GM19324 (cell line): Measurements from ENCODE around the gene KCNT1.

Experiments used
- ATAC-seq: cut with Tn5 transposase; IDR thresholded peaks from one replicate; pipeline ENCODE4 v1.9.1; 2021; ENCODE audit warnings: mild to moderate bottlenecking, moderate library complexity; ENCODE audit not compliant: unreplicated experiment, low FRiP score

The KCNT1 gene

GRCh38 chr9:135719472-135719871 lies 17.5 kb downstream of the KCNT1 start:
- no peak for ATAC-seq

DNA sequence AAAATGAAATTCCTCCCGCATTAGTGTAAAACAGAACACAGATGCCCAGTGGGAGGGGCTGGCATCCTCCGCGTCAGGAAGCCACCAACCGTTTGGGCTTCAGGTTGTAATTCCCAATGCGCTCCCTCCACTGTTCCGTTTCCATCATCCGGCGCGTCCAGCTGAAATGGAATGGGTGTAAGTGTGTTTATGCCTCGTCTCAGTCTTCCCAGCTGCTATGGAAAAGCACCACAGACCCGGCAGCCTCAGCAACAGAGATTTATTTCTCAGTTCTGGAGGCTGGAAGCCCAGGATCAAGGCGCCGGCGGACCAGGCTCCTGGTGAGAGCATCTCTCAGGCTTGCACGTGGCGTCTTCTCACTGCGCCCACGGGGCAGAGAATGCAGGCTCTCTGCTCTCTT lies 20.4 kb downstream of the KCNT1 start:
- no peak for ATAC-seq

- no peak for ATAC-seq
Observed at GRCh38 chr9:135724186-135724787, 22.3 kb downstream of the KCNT1 start.

DNA sequence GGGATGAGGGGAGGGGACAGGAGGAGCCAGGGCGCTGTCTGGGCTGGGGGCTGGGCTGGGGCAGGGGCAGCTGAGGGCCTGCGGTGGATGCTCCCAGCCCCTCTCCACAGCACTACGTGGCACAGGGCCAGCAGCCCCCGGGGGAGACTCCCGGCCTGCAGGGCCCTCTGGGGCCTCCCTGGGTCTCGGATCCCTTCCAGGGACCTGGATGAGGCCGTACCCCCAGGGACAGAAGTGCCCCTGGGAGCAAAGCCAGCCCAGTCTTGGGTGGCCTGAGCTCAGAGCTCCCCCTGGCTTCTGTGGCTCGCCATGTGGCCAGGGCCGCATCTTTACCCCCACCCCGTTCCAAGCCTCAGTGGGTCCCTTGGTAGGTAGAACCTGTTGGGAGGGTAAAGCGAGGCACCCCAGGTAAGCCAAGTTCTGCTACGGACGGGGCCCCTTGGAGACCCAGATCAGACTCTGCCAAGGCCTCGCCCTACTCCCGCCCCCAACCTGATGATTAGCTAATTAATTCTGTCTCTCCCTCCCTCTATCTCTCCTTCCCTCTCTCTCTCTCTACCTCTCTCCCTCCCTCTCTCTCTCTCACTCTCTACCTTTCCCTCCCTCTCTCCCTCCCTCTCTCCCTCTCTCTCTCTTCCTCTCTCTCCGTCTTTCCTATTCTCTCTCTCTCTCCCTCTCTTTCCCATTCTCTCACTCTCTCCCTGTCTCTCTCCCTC lies 24.3 kb downstream of the KCNT1 start:
- no peak for ATAC-seq

DNA sequence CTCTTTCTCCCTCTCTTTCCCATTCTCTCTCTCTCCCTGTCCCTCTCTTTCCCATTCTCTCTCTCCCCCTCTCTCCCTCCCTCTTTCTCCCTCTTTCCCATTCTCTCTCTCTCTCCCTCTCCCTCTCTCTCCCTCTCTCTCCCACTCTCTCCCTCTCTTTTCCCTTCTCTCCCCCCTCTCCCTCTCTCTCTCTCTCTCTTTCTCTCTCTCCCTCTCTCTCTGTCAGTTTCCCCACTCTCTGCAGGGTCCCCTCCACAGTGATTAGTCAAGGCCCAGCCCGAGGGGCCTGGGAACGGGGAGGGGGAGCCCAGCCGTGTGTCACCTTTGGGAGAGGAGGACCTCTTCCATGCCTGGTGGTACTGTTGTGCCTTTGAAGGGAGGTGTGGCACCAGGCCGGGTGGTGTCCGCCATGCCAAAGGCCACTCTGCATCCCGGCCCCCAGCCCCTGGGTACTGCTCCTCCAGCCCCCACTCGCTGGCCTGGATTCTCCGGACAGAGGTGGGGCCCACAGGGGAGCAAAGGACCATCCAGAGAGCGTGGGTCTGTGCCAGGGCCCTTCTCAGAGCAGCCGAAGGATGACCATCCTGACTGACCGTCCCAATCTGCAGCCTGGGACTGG lies 25.4 kb downstream of the KCNT1 start:
- no peak for ATAC-seq

DNA sequence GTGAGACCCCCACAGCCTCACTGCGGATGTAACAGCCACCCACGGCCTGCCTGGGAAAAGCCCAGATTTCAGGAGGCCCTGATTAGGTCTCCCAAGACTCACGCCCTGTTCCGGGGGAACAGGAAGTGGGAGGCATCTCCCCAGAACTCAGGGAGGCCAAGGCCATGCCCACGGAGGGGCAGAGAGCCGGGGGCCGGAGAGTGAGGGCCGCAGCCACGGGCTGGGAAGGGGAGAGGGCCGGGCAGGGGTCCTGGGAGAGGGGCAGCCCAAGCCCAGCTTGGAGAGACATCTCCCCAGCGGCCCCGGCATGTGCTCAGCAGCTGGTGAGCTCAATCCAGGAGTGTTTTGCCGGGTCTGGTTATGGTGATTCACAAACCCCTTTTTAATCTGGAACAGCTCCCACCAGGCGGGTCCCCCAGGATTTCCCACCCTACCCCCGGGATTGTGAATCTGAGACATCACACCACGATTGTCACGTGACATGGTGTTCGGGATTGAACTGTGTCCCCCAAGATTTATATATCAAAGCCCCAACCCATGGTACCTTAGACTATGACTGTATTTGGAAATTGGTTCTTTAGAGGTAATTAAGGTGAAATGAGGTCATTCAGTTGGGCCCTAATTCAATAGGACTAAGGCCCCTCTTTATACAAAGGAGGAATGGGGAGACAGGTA lies 26.6 kb downstream of the KCNT1 start:
- ATAC-seq = no peak

DNA sequence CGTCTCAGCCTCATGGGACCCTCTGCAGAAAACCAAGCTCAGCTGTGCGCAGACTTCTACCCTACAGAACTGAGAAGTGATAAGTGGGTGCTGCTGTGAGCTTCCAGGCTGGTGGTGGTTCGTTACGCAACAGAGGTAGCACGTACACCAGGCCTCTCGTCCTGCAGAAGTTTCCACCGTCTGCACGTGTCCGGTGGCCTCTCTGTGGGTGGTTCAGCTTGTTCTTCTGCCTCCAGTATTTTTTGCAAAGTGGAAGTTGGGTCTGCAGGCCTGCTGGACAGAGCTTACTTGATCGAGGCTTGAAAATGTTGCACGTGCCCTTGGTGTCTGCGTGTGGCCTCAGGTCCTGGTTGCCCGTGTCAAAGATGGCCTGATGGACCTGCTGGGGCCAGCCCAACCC lies 27.5 kb downstream of the KCNT1 start:
- ATAC-seq = no peak

DNA sequence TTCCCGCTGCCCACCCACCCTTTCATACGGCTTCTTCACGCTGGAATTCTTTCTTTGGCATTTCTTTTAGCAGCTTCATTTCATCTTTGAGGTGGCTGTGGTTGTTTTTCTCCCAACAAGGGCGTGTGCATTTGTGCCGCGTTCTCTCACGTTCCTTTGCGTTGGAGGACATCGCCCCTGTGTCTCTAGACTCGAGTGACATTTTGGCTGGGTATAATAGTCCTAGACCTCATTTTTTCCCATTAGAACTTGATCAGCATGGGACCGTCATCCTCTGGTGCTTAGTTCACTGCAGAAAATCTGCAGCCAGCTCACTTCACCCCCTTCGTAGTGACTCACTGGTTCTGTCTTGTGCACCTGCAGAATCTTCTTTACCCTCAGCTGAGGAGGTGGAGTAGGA lies 29.5 kb downstream of the KCNT1 start:
- no peak for ATAC-seq

DNA sequence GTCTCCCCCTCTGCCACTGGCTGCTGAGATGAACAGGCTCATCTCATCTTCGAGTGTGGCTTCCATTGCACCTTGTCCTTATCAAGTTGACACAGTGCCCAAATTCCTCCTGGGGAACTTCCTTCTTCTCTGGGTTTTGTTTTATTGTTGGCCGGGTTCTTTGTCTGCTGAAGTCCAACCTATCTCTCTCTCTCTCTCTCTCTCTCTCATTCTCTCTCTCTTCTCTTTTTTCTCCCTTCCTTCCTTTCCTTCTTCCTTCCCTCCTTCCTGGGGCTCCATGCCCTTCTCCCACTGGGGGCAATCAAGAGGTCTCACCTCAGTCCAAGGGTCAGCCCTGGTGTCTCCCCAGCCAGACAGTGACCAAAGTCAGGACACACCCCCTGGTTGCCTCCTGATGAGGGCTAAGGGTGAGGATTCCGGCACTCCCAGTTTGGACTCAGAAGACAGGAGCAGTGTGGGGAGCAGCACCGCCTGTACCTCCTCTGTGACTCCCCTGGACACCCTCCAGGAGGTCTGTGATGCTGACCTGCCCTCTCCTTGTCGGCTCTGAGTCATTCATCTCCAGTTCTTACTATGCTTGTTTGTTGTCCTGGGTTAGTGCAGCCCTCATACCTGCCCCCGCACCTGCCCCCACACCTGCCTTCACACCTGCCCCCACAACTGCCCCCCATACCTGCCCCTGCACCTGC lies 30.7 kb downstream of the KCNT1 start:
- ATAC-seq = no peak

DNA sequence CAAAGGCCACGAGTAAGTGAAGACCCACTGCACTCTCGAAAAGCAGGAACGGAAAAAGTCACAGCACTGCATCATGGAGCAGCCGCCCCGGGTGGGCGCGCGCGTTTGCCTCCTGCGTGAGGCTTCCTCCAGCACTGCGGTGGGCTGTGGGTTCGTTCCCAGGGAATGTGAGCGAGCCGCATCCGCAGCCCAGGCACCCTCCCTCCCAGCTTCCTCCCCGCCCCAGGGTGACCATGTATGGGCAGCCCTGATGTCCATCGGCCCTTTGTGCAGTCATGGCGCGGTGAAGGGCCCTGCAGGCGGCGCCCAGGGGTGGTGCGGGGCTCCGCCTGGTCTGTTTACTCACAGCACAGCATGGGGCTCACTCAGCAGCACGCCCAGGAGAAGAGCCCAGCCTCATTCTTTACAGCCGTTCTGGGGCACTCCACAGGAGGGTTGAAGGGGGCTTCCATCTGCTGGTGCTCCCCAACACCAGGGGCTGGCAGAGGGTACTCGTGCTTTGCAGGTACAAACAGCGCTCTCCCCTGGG lies 32.7 kb downstream of the KCNT1 start:
- no peak for ATAC-seq

- ATAC-seq = no peak
Observed at GRCh38 chr9:135736272-135736978, 34.4 kb downstream of the KCNT1 start.

DNA sequence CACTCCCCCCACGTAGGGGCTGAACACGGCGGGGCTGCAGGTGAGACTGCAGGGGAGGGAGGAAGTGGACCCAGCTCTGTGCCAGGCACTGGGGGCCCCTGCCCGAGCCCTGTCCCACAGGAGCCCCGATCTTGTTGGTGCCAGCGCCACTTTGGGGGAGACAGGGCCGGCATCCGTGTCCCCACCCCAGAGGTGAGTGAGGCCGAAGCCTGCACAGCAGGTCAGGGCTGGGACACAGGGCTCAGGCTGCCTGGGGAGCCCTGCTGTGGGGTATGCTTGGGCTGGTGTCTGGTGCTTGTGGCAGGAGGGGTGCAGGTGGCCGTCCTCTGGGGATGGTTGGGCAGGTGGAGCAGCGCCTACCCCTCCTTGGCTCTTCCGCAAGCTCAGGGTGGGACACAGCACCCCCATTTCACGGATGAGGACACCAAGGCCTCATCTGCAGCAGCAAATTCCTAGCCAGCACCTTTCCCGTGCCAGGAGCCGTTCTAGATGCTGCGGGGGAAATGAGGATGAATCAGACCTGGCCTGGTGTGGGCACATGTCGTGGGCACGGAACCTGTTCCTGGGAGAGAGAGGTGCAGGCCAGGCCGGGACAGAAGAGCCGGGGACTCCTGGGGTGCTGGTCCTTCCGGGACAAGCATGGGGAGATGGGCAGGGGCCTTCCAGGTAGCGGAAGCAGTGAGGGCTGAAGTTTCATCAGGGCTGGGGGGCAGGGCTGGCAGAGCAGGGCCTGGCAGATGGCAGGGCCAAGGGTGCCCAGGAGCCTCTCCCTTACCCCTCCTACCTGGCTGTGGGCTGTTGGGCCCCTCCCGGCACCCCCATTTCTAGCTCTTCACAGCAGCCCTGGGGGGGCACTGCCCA lies 35.2 kb downstream of the KCNT1 start:
- no peak for ATAC-seq

DNA sequence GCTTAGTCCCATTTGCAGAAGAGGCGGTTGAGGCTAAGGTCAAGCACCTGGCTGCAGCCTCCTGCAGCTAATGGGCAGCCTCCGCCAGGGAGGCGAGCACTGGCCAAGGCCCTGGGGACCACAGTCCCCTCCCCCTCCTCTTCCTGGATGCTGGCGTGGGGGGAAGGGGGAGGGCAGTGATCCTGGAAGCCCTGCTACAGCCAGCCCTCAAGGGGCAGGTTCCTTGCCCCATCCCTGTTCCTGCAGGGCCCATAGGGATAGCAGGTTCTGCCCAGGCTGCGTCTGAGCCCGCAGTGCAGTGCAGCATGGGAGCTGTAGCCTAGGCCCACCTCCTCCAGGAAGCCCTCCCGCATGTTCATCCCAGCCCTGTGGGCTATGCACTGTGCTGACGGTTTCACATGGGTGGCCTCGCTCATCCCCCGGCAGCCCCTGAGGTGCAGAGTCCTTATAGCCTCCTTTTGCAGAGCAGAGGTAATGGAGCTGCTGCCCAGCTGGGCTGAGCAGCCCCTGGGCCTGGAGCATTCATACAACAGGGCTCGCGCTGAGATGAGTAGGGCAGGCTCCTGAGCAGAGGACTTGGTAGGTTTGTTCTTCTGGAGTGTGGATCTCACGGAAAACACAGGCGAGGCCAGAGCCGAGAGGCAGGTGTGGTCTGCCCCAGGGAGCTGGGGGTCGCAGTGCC lies 36.0 kb downstream of the KCNT1 start:
- ATAC-seq = no peak

- ATAC-seq = no peak
Observed at GRCh38 chr9:135739271-135740220, 37.6 kb downstream of the KCNT1 start.

GRCh38 chr9:135741276-135742219 lies 39.6 kb downstream of the KCNT1 start:
- ATAC-seq = no peak

- ATAC-seq = no peak
Observed at GRCh38 chr9:135743021-135743420, 41.0 kb downstream of the KCNT1 start.
